ENCODE results near the gene PRR35. TPM values are rescaled to one million over a fixed set of nuclear protein-coding genes. Genes with fewer than 3 reads are reported as not detected.

Gene PRR35
- total and polyA plus RNA-seq, 2 experiments from 2014 or later: not detected

- H3K9ac ChIP-seq: no peak overlapping the region
- H3K4me2 ChIP-seq (ENCODE audit: unreplicated experiment): no peak overlapping the region
- H3K79me2 ChIP-seq (ENCODE audit: insufficient read depth): peaks cover 30% of the 10 kb centered on the region
- TF ChIP-seq EZH2 (IDR thresholded peaks at IDR 0.05; ENCODE audit: insufficient read depth, poor library complexity, severe bottlenecking): no peak
- no peak for TF ChIP-seq EZH2phosphoT487 (IDR thresholded peaks at IDR 0.05; ENCODE audit: insufficient read depth, low read depth)
- in situ Hi-C loops (cut with MboI): no loop called here
- no peaks in the 10 kb centered on the region for H3K36me3 ChIP-seq (ENCODE audit: low read depth)
- WGBS, 2 experiments (ENCODE audit: low coverage in 1 of 2, low lambda C conversion rate in 2 of 2, missing lambda C conversion rate in 2 of 2): 92 to 94% methylated on average over 29 to 34 of the region's 35 CpGs
- no peak overlapping the region for H3K27ac ChIP-seq
- no peak overlapping the region for H3K4me3 ChIP-seq
- 0 out of 2 replicates have a peak, but pooled peaks cover 6% of the 10 kb centered on the region for H3F3A ChIP-seq (ENCODE audit: insufficient read depth)
- H3K27me3 ChIP-seq (replicated peaks; ENCODE audit: insufficient read depth): no peaks in the 10 kb centered on the region
- no peaks in the 10 kb centered on the region for H4K20me1 ChIP-seq (ENCODE audit: insufficient read depth)
- 0 out of 2 replicates have a peak, but pooled peaks cover 4% of the 10 kb centered on the region for H3K4me1 ChIP-seq (ENCODE audit: insufficient read depth)
- no peak for DNase-seq
- no peak overlapping the region for H2AFZ ChIP-seq
- no peaks in the 10 kb centered on the region for H3K9me3 ChIP-seq (ENCODE audit: low read depth)
- H3K9me2 ChIP-seq (ENCODE audit: insufficient read depth): no peaks in the 10 kb centered on the region
Observed at GRCh38 chr16:567373-568256, 7.4 kb downstream of the PRR35 start.

DNA sequence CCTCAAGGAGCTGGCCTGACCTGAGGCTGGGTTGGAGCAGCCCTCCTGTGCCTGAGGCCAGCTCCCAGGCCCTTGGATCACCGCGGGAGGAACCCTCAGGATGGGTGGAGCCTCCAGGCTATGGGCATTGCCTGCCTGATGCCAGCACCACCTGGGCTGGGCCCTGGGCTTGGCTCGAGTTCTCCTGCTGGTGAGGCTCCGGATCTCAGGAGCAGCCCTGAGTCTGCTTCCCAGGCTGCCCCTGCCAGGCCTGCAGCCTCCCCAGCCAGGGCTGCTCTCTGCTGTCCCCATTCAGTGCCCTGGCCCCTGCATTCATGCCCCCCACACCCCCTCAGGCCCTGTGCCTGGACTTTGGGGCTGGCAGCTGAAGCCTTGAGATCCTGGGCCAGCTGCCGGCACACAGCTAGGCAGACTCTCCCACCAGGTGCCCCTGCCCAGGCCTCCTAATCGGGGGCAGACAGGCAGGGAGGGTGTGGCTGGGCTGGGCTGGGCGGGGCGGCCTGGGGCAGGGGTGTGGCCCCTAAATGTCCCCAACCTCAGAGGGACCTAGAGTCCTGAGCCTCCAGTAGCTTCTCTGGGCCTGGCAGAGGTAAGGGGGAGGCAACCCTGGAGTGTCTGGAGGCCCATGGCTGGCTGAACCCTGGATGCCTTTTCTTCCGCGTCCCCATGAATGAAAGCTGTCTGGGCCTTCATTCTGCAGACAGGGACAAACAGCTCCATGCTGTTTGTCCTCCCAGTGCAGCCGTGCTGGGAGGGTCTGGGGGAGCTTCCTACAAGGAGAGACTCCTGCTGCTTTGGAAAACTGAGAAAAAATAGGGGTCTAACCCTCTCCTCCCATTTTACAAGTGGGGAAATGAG, 8.4 kb downstream of the PRR35 start:
- Histone ChIP-seq H3K27ac (no peak overlapping the region), H4K20me1 (ENCODE audit: insufficient read depth) (no peaks in the 10 kb centered on the region), H3K9me2 (ENCODE audit: insufficient read depth) (no peaks in the 10 kb centered on the region), H3K9ac (peak overlapping the region; percentile 84), H3K79me2 (ENCODE audit: insufficient read depth) (peaks cover 36% of the 10 kb centered on the region), H2AFZ (peak overlapping the region; percentile 76), H3K4me2 (ENCODE audit: unreplicated experiment) (peak overlapping the region; percentile 80), H3K36me3 (ENCODE audit: low read depth) (no peaks in the 10 kb centered on the region), H3K9me3 (ENCODE audit: low read depth) (no peaks in the 10 kb centered on the region), H3K4me3 (peak overlapping the region; percentile 99), H3K4me1 (ENCODE audit: insufficient read depth) (0 out of 2 replicates have a peak, but pooled peaks cover 4% of the 10 kb centered on the region), H3K27me3 (replicated peaks; ENCODE audit: insufficient read depth) (no peaks in the 10 kb centered on the region), H3F3A (ENCODE audit: insufficient read depth) (0 out of 2 replicates have a peak, but pooled peaks cover 6% of the 10 kb centered on the region)
- in situ Hi-C loops (cut with MboI): no loop called here
- WGBS, 2 experiments (ENCODE audit: low coverage in 1 of 2, low lambda C conversion rate in 2 of 2, missing lambda C conversion rate in 2 of 2): 75% methylated on average over 9 to 11 of the region's 11 CpGs
- DNase-seq: no peak
- no peak for TF ChIP-seq EZH2 (IDR thresholded peaks at IDR 0.05; ENCODE audit: insufficient read depth, poor library complexity, severe bottlenecking)
- no peak for TF ChIP-seq EZH2phosphoT487 (IDR thresholded peaks at IDR 0.05; ENCODE audit: insufficient read depth, low read depth)

GRCh38 chr16:569445-570254, 9.5 kb downstream of the PRR35 start, which contains the start of gene PIGQ:
TSS of gene PIGQ (plus strand) at chr16:569968. CDS start at chr16:574075, 4,107 bp downstream.
- 1 to 2% methylated on average over 25 to 77 of the region's 87 CpGs for WGBS, 2 experiments (ENCODE audit: low coverage in 1 of 2, low lambda C conversion rate in 2 of 2, missing lambda C conversion rate in 2 of 2)
- Histone ChIP-seq H3K4me1 (ENCODE audit: insufficient read depth) (0 out of 2 replicates have a peak, but pooled peaks cover 4% of the 10 kb centered on the region), H3F3A (ENCODE audit: insufficient read depth) (0 out of 2 replicates have a peak, but pooled peaks cover 6% of the 10 kb centered on the region), H3K27me3 (replicated peaks; ENCODE audit: insufficient read depth) (no peaks in the 10 kb centered on the region), H3K4me2 (ENCODE audit: unreplicated experiment) (peak within 1 kb of the TSS; percentile 98), H2AFZ (peak within 1 kb of the TSS; percentile 77), H3K79me2 (ENCODE audit: insufficient read depth) (peaks cover 36% of the 10 kb centered on the region), H3K9me2 (ENCODE audit: insufficient read depth) (no peaks in the 10 kb centered on the region), H3K27ac (peak within 1 kb of the TSS; percentile 54), H3K4me3 (peak within 1 kb of the TSS; percentile 99), H4K20me1 (ENCODE audit: insufficient read depth) (no peaks in the 10 kb centered on the region), H3K36me3 (ENCODE audit: low read depth) (no peaks in the 10 kb centered on the region), H3K9me3 (ENCODE audit: low read depth) (no peaks in the 10 kb centered on the region), H3K9ac (peak within 1 kb of the TSS; percentile 84)
- TF ChIP-seq EZH2phosphoT487 (IDR thresholded peaks at IDR 0.05; ENCODE audit: insufficient read depth, low read depth): no peak
- no peak for TF ChIP-seq EZH2 (IDR thresholded peaks at IDR 0.05; ENCODE audit: insufficient read depth, poor library complexity, severe bottlenecking)
- in situ Hi-C loops (cut with MboI): no loop called here
- DNase-seq: peak; percentile 82
